Fibroblast of upper back skin (primary cell): ENCODE results near the gene ITPR3.

Experiments used
- DNase-seq: peaks from one replicate; pipeline ENCODE4 v3.0.0-alpha.2; 2013

The ITPR3 gene

GRCh38 chr6:33705955-33706725 is 85.0 kb downstream of the ITPR3 start:
- no peak for DNase-seq

DNA sequence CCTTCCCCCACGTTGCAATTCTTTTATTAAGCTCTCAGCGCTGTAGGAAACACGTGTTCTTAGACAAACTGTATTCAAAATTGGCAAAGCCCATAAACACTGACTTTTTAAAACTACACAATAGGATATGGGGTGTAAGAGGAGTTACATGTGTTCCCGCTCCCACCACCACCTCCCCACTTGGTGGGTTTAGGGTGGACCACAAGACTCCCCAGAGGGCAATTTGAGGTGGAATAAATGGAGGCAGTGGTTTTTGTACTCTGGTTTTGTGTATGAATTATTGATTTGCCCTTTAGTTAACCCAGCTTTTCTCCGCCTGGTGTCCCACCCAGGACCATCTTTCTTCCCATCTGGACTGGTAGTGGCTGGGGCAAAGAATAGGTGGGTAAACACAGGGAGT is 86.6 kb downstream of the ITPR3 start:
- no peak for DNase-seq

DNA sequence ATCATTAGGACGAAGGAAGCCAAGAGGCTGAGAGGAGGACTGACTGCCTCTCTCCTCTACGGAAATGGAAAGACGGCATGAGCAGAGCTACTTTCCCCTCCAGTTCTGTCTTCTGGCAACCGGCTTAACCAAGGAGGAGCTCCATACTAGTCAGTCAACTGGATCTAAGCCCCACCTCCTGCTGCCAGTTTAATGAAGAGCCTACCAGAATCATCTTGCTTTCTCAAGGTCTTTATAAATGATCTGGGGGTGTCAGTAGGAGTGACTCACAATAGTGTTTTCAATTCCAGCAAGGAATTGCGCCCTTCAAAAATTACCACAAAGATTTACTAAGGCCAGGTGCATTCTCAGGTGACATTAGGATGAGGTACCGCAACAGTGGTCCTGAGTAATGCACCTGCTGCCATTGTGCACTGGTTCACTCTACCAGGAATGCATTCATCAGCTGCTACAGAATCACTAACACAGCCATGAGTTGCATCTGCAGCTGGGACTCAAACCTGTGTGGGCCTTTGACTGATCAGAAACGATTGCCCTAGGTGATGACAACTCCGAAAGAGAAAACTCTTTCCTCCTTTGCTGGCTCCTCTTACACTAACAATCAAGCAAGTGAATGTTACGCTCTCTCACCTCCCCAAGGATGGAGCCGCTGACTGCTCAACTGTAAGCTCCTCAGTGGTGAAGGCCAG is 87.5 kb downstream of the ITPR3 start:
- DNase-seq, result no peak

GRCh38 chr6:33709605-33710295 is 88.6 kb downstream of the ITPR3 start:
- DNase-seq, result no peak

GRCh38 chr6:33710296-33711121 is 89.4 kb downstream of the ITPR3 start:
- no peak for DNase-seq

GRCh38 chr6:33711140-33712129 is 90.3 kb downstream of the ITPR3 start, which contains the start of gene UQCC2:
UQCC2 (minus strand) TSS chr6:33711700; CDS start chr6:33711686, 14 bp downstream.
- DNase-seq, result peak; percentile 97

- DNase-seq, result no peak
These were observed 91.8 kb downstream of the ITPR3 start for GRCh38 chr6:33712914-33713313.

GRCh38 chr6:33713786-33714185 is 92.7 kb downstream of the ITPR3 start:
- DNase-seq, result no peak

- no peak for DNase-seq
These were observed 93.4 kb downstream of the ITPR3 start for GRCh38 chr6:33714385-33715040.

- no peak for DNase-seq
These were observed 95.3 kb downstream of the ITPR3 start for GRCh38 chr6:33716379-33716778.

DNA sequence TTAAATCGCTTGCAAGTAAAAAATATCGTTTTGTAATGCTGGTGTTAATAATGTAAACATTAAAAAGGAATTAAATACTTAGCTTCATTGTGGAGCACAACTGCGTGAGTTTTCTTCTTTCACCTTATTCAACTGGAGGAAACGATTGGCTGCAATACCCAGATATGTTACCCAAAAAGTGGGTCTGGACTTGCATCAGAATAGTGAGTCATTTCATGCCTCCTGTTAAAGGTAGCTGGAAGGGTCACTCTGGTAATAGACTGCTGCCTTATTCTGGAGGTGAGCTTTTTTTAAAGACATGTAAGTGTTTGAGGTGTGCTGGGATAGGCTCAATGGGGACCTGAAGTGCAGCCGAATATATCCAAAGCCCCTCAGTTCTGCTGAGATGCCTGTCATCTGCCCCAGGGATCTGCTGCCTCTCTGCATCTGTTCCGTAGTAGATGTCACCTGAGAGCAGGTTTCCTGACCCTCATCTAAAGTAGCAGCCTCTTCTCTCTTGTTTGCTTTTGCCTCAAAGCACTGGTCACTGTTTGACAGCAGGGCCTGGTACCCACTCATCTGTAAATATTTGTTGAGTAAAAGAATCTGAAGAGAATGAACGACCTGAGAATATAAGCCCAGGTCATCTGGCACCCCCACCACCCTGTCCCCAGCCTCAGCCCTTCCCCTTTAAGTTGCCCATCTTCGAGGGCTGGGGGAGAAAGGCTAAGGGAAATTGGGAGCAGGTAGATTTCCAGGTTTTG is 95.9 kb downstream of the ITPR3 start:
- DNase-seq, result no peak

GRCh38 chr6:33717934-33718455 is 96.9 kb downstream of the ITPR3 start:
- DNase-seq, result peak; percentile 18

- DNase-seq, result no peak
These were observed 97.6 kb downstream of the ITPR3 start for GRCh38 chr6:33718713-33719112.

DNA sequence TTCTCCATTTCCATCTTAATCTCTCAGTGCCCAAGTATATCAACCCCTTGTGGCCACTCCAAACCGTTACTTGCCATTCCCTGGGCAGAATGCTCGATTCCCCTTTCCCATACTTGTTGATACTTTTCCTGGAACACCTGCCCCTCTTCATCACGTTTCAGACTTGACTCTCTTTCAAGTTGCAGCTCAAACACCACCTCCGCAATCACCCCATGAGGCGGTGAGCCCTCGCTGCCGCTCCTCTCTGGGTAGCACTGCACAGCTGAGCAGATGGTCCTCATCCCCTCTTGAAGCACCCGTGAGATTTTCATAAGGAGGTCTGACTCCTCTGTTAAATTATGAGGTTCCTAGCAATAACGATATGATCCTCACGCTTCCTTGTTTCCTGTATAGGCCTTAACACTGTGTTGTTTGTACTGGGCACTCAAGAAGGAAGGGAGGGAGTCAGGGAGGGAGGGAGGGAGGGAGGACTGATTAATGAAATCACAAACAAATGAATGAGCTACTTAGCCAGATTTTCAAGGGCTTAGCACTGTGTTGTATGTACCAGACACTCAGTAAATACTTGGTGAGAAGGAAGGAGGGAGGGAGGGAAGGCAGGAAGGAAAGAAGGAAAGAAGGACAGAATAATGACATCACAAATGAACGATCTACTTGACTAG is 98.3 kb downstream of the ITPR3 start:
- DNase-seq, result no peak

DNA sequence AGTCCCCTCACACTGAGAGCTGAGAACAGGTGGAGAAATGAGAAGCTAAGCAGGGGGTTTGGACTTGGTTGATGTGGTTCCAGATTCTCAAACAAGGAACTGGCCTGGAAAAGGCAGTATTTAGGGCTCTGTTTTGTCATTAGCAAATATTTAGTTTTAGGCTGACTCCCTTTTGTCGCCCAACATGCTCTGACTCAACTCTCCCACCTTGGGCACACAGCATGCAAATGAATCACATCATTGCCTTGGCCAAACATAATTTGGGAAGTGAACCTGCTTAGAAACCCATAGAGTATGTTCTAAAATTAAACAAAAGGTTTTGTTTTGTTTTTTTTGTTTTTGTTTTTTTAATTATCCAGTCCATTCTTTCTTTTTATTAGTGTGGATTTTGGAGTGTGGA is 99.9 kb downstream of the ITPR3 start:
- no peak for DNase-seq

DNA sequence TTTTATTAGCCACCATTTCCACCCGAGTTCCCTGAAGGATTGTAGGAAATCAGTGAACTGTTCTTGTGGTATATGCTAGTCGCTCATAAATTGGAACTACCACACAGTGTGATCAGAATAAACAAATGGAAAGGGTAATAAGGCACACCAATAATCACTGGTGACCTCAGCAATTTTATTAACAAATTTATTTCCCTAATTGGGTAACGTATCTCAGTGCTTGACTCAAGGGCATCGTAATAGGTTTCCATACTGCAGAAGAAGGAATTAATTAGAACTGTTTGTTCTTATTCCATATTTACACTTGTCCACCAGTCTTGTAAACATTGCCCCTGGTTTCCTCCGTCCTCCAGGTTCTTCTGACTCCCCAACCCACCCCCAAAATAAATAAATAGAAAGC is 100.4 kb downstream of the ITPR3 start:
- no peak for DNase-seq

GRCh38 chr6:33722103-33722623 is 101.0 kb downstream of the ITPR3 start:
- DNase-seq, result no peak

GRCh38 chr6:33723371-33724085 is 102.4 kb downstream of the ITPR3 start:
- DNase-seq, result no peak
